Fibroblast of upper back skin (primary cell): ENCODE measurements around the gene SLC25A14.

ENCODE experiments used
- DNase-seq: peaks from one replicate; pipeline ENCODE4 v3.0.0-alpha.2; 2013

The SLC25A14 gene

GRCh38 chrX:130385520-130385919 is 45.8 kb downstream of the SLC25A14 start, which contains the start of gene GPR119:
Gene GPR119, minus strand, starts transcription at chrX:130385674. Its CDS starts 227 bp downstream, at chrX:130385447.
- DNase-seq: no peak

GRCh38 chrX:130386408-130386808 is 46.7 kb downstream of the SLC25A14 start:
- no peak for DNase-seq

- DNase-seq: peak; percentile 47
Measured at GRCh38 chrX:130393451-130394074, 53.8 kb downstream of the SLC25A14 start.

- no peak for DNase-seq
Measured at GRCh38 chrX:130395341-130395740, 55.6 kb downstream of the SLC25A14 start.

GRCh38 chrX:130401415-130402207 is 61.9 kb downstream of the SLC25A14 start, which contains the start of gene RBMX2:
Gene RBMX2, plus strand, starts transcription at chrX:130401987. Its CDS starts 46 bp downstream, at chrX:130402033.
- DNase-seq: peak; percentile 71

- DNase-seq: no peak
Measured at GRCh38 chrX:130402208-130402684, 62.5 kb downstream of the SLC25A14 start.

GRCh38 chrX:130413415-130413814 is 73.7 kb downstream of the SLC25A14 start:
- no peak for DNase-seq

GRCh38 chrX:130414800-130415199 is 75.1 kb downstream of the SLC25A14 start:
- no peak for DNase-seq

GRCh38 chrX:130415201-130415600 is 75.5 kb downstream of the SLC25A14 start:
- DNase-seq: no peak

GRCh38 chrX:130416785-130417184 is 77.1 kb downstream of the SLC25A14 start:
- no peak for DNase-seq

- no peak for DNase-seq
Measured at GRCh38 chrX:130418066-130418465, 78.3 kb downstream of the SLC25A14 start.

- no peak for DNase-seq
Measured at GRCh38 chrX:130418740-130419139, 79.0 kb downstream of the SLC25A14 start.

- DNase-seq: no peak
Measured at GRCh38 chrX:130419263-130419662, 79.5 kb downstream of the SLC25A14 start.
